ENCODE results near the gene TFDP1. TPM values are rescaled to one million over a fixed set of nuclear protein-coding genes. Genes with fewer than 3 reads are reported as not detected.

The TFDP1 gene
- total and polyA plus RNA-seq, 3 donors from 2014 or later, result 72.4 to 135 (median 73.1) TPM

- TF ChIP-seq CTCF (IDR thresholded peaks at IDR 0.05) (no peak), POLR2A (IDR thresholded peaks at IDR 0.05) (no peak)
- intact Hi-C loops (cut with DNase I; ENCODE audit: low total_unique reads), result no loop called here
- Histone ChIP-seq H3K4me3 (no peak overlapping the region), H3K9me3 (no peaks in the 10 kb centered on the region), H3K4me1 (no peaks in the 10 kb centered on the region), H3K36me3 (ENCODE audit: low read depth, missing control alignments) (no peaks in the 10 kb centered on the region), H3K27ac (no peak overlapping the region), H3K27me3 (no peaks in the 10 kb centered on the region)
- DNase-seq, result peak; percentile 8
- 92 to 94% methylated on average over 17 to 19 of the region's 26 CpGs for WGBS, 2 donors
Measured at GRCh38 chr13:113565526-113566226, 18.9 kb upstream of the TFDP1 start.

GRCh38 chr13:113566227-113566561, 18.4 kb upstream of the TFDP1 start:
- Histone ChIP-seq H3K9me3 (no peaks in the 10 kb centered on the region), H3K27me3 (no peaks in the 10 kb centered on the region), H3K36me3 (ENCODE audit: low read depth, missing control alignments) (no peaks in the 10 kb centered on the region), H3K4me1 (no peaks in the 10 kb centered on the region), H3K27ac (no peak overlapping the region), H3K4me3 (no peak overlapping the region)
- intact Hi-C loops (cut with DNase I; ENCODE audit: low total_unique reads), result no loop called here
- no peak for TF ChIP-seq POLR2A (IDR thresholded peaks at IDR 0.05)
- no peak for TF ChIP-seq CTCF (IDR thresholded peaks at IDR 0.05)
- DNase-seq, result peak; percentile 11
- 85 to 88% methylated on average over 17 of the region's 17 CpGs for WGBS, 2 donors

- Histone ChIP-seq H3K9me3 (no peaks in the 10 kb centered on the region), H3K27me3 (no peaks in the 10 kb centered on the region), H3K4me3 (no peak overlapping the region), H3K27ac (no peak overlapping the region), H3K36me3 (ENCODE audit: low read depth, missing control alignments) (no peaks in the 10 kb centered on the region), H3K4me1 (no peaks in the 10 kb centered on the region)
- DNase-seq, result peak; percentile 7
- intact Hi-C loops (cut with DNase I; ENCODE audit: low total_unique reads), result no loop called here
- TF ChIP-seq POLR2A (IDR thresholded peaks at IDR 0.05) (no peak), CTCF (IDR thresholded peaks at IDR 0.05) (no peak)
- 94 to 97% methylated on average over 4 of the region's 4 CpGs for WGBS, 2 donors
Measured at GRCh38 chr13:113567681-113568080, 16.9 kb upstream of the TFDP1 start.

GRCh38 chr13:113573065-113573464, 11.5 kb upstream of the TFDP1 start:
- no peaks in the 10 kb centered on the region for H3K36me3 ChIP-seq (ENCODE audit: low read depth, missing control alignments)
- H3K27ac ChIP-seq, result no peak overlapping the region
- intact Hi-C loops (cut with DNase I; ENCODE audit: low total_unique reads), result no loop called here
- TF ChIP-seq CTCF (IDR thresholded peaks at IDR 0.05), result no peak
- no peak for TF ChIP-seq POLR2A (IDR thresholded peaks at IDR 0.05)
- no peaks in the 10 kb centered on the region for H3K9me3 ChIP-seq
- WGBS, 2 donors, result 92 to 95% methylated on average over 2 to 3 of the region's 3 CpGs
- no peaks in the 10 kb centered on the region for H3K4me1 ChIP-seq
- H3K4me3 ChIP-seq, result no peak overlapping the region
- DNase-seq, result no peak
- no peaks in the 10 kb centered on the region for H3K27me3 ChIP-seq

- H3K4me1 ChIP-seq, result no peaks in the 10 kb centered on the region
- TF ChIP-seq POLR2A (IDR thresholded peaks at IDR 0.05) (no peak), CTCF (IDR thresholded peaks at IDR 0.05) (no peak)
- H3K27me3 ChIP-seq, result no peaks in the 10 kb centered on the region
- 62 to 63% methylated on average over 3 of the region's 3 CpGs for WGBS, 2 donors
- no peak overlapping the region for H3K4me3 ChIP-seq
- intact Hi-C loops (cut with DNase I; ENCODE audit: low total_unique reads), result no loop called here
- no peak overlapping the region for H3K27ac ChIP-seq
- H3K36me3 ChIP-seq (ENCODE audit: low read depth, missing control alignments), result no peaks in the 10 kb centered on the region
- no peak for DNase-seq
- H3K9me3 ChIP-seq, result no peaks in the 10 kb centered on the region
Measured at GRCh38 chr13:113576597-113576996, 8.0 kb upstream of the TFDP1 start.
